ENCODE data around the gene RBM20. TPM values are rescaled to one million over a fixed set of nuclear protein-coding genes. Genes with fewer than 3 reads are reported as not detected.

RBM20 gene
- total and polyA plus RNA-seq, 2 experiments from 2014 or later = 0.05 to 0.17 TPM

DNA sequence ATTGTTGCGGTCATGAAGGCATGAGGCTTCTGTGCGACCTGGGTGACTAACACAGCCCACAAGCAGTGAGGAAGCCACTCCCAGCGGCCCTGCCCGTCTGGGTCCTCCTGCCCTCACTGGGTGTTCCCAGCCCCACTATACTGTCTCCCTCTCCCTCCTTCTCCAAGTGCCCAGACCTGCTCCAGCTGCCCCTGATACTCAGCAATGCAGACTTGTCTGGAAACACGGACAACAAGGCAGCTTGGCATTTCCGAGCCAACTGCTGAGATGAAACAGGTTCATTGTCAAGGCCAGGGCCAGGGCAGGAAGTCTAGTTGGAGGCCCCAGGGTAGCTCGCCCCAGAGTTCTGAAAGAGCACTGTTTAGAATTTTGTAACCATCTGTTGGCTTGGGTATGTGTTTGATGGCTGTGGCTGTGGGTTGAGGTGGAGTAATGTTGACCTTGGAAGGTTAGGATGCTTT is 95.7 kb downstream of the RBM20 start (continued):
- TF ChIP-seq CREB1 (CRISPR knock-in tag; IDR thresholded peaks at IDR 0.05; ENCODE audit: low read depth) = no peak
- TF ChIP-seq, protein P1, sequence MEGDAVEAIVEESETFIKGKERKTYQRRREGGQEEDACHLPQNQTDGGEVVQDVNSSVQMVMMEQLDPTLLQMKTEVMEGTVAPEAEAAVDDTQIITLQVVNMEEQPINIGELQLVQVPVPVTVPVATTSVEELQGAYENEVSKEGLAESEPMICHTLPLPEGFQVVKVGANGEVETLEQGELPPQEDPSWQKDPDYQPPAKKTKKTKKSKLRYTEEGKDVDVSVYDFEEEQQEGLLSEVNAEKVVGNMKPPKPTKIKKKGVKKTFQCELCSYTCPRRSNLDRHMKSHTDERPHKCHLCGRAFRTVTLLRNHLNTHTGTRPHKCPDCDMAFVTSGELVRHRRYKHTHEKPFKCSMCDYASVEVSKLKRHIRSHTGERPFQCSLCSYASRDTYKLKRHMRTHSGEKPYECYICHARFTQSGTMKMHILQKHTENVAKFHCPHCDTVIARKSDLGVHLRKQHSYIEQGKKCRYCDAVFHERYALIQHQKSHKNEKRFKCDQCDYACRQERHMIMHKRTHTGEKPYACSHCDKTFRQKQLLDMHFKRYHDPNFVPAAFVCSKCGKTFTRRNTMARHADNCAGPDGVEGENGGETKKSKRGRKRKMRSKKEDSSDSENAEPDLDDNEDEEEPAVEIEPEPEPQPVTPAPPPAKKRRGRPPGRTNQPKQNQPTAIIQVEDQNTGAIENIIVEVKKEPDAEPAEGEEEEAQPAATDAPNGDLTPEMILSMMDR (conservative IDR thresholded peaks at IDR 0.05; ENCODE audit: low read depth in 2 of 2) = no peak
- TF ChIP-seq, protein P2, sequence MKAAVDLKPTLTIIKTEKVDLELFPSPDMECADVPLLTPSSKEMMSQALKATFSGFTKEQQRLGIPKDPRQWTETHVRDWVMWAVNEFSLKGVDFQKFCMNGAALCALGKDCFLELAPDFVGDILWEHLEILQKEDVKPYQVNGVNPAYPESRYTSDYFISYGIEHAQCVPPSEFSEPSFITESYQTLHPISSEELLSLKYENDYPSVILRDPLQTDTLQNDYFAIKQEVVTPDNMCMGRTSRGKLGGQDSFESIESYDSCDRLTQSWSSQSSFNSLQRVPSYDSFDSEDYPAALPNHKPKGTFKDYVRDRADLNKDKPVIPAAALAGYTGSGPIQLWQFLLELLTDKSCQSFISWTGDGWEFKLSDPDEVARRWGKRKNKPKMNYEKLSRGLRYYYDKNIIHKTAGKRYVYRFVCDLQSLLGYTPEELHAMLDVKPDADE (IDR thresholded peaks at IDR 0.05) = no peak
- TF ChIP-seq EZH2 (IDR thresholded peaks at IDR 0.05; ENCODE audit: low read depth, unreplicated experiment) = no peak
- no peak for TF ChIP-seq STAT1 (IDR thresholded peaks at IDR 0.05; ENCODE audit: unreplicated experiment)
- TF ChIP-seq JUNB (IDR thresholded peaks at IDR 0.05; ENCODE audit: unreplicated experiment) = no peak
- no peak for TF ChIP-seq ZNF331 (CRISPR knock-in tag; IDR thresholded peaks at IDR 0.05; ENCODE audit: low read depth)
- no peak for TF ChIP-seq POLR2AphosphoS5 (IDR thresholded peaks at IDR 0.05; ENCODE audit: low read depth)

DNA sequence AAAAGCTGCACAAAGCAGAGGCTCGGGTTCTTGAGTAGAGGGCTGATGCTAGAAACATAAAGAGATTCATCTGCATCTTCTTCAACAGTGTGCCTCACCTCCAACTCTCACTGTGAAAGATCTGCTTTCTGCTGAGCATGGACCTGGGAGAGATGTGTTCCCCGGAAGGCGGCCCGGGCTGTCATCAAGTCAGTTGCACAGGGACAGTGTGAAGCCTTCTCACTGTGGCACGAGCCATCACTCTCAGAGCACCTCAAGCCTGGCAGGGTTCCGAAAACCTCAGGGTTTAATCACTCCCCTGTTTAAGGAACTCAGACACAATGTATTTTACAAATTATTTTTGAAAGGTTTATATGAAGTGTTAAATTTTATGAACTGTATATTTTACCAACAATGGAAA is 98.7 kb downstream of the RBM20 start:
- Mint-ChIP-seq H3K27me3 (ENCODE audit: insufficient read depth, low read depth, poor library complexity) (peaks cover 12% of the 10 kb centered on the region), H3K9me3 (no peaks in the 10 kb centered on the region), H3K4me1 (no peaks in the 10 kb centered on the region; the same call in 2 of the 3 replicates), H3K27ac (no peak overlapping the region), H3K4me3 (no peak overlapping the region), H3K36me3 (ENCODE audit: low read depth) (no peaks in the 10 kb centered on the region)
- no peak overlapping the region for H3K4me3 ChIP-seq
- no peaks in the 10 kb centered on the region for H3F3A ChIP-seq (replicated peaks; ENCODE audit: low read depth)
- H3K4me2 ChIP-seq = no peak overlapping the region
- ATAC-seq (no peak), DNase-seq (ENCODE audit: low spot score) (no peak)
- H3K27me3 ChIP-seq (ENCODE audit: insufficient read depth) = no peaks in the 10 kb centered on the region
- no peaks in the 10 kb centered on the region for H3K36me3 ChIP-seq (ENCODE audit: insufficient read depth)
- no peak overlapping the region for H2AFZ ChIP-seq
- H3K9me2 ChIP-seq (ENCODE audit: insufficient read depth) = no peaks in the 10 kb centered on the region
- H3K4me1 ChIP-seq (ENCODE audit: insufficient read depth) = no peaks in the 10 kb centered on the region; the same call in 1 of the 2 replicates
- H4K20me1 ChIP-seq (replicated peaks; ENCODE audit: insufficient read depth) = no peaks in the 10 kb centered on the region
- TF ChIP-seq STAT1 (IDR thresholded peaks at IDR 0.05; ENCODE audit: unreplicated experiment) (no peak), CREB1 (CRISPR knock-in tag; IDR thresholded peaks at IDR 0.05; ENCODE audit: low read depth) (no peak), NANOG (IDR thresholded peaks at IDR 0.05; ENCODE audit: borderline replicate concordance) (no peak), POLR2AphosphoS5 (IDR thresholded peaks at IDR 0.05; ENCODE audit: low read depth) (no peak), EZH2phosphoT487 (IDR thresholded peaks at IDR 0.05; ENCODE audit: unreplicated experiment) (no peak)
- TF ChIP-seq, protein P2 (IDR thresholded peaks at IDR 0.05) = no peak
- TF ChIP-seq, protein P3, sequence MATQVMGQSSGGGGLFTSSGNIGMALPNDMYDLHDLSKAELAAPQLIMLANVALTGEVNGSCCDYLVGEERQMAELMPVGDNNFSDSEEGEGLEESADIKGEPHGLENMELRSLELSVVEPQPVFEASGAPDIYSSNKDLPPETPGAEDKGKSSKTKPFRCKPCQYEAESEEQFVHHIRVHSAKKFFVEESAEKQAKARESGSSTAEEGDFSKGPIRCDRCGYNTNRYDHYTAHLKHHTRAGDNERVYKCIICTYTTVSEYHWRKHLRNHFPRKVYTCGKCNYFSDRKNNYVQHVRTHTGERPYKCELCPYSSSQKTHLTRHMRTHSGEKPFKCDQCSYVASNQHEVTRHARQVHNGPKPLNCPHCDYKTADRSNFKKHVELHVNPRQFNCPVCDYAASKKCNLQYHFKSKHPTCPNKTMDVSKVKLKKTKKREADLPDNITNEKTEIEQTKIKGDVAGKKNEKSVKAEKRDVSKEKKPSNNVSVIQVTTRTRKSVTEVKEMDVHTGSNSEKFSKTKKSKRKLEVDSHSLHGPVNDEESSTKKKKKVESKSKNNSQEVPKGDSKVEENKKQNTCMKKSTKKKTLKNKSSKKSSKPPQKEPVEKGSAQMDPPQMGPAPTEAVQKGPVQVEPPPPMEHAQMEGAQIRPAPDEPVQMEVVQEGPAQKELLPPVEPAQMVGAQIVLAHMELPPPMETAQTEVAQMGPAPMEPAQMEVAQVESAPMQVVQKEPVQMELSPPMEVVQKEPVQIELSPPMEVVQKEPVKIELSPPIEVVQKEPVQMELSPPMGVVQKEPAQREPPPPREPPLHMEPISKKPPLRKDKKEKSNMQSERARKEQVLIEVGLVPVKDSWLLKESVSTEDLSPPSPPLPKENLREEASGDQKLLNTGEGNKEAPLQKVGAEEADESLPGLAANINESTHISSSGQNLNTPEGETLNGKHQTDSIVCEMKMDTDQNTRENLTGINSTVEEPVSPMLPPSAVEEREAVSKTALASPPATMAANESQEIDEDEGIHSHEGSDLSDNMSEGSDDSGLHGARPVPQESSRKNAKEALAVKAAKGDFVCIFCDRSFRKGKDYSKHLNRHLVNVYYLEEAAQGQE (IDR thresholded peaks at IDR 0.05; ENCODE audit: unreplicated experiment) = no peak
- no peaks in the 10 kb centered on the region for H3K79me2 ChIP-seq (replicated peaks; ENCODE audit: insufficient read depth)
- no peak overlapping the region for H3K27ac ChIP-seq (ENCODE audit: low read depth)

Data from GM23338 (cell line).